Transverse colon (tissue), 4 donors: ENCODE data around the gene MDH1B. TPM values are rescaled to one million over a fixed set of nuclear protein-coding genes. Genes with fewer than 3 reads are reported as not detected.

Experiments used
- DNase-seq: peaks from one replicate; pipeline ENCODE4 v3.0.0-alpha.2; 2019
- H3K27ac ChIP-seq, 4 donors: fragments of 200-600 bp; sonication (generic); 2 replicates each; pipeline ENCODE4 v1.5.1; 2016 to 2018; ENCODE audit warnings: inconsistent platforms in 4 of 4
- H3K27me3 ChIP-seq: fragments of 200-600 bp; sonication (generic); 2 replicates; pipeline ENCODE4 v1.5.1; 2017; ENCODE audit warnings: inconsistent platforms
- H3K36me3 ChIP-seq, 4 donors: fragments of 200-600 bp; sonication (generic); 2 replicates each; pipeline ENCODE4 v1.5.1; 2017 to 2019; ENCODE audit warnings: inconsistent platforms in 4 of 4
- H3K4me1 ChIP-seq, 4 donors: fragments of 200-600 bp; sonication (generic); 2 replicates each; pipeline ENCODE4 v1.5.1; 2017 to 2020; ENCODE audit warnings: inconsistent platforms in 4 of 4
- H3K4me3 ChIP-seq, 4 donors: fragments of 200-600 bp; sonication (generic); 1 replicate in 1 of 4; 2 replicates in 3 of 4; pipeline versions ENCODE4 v1.5.1 to v1.6.1; 2017 to 2019; ENCODE audit warnings: inconsistent platforms in 4 of 4
- H3K9me3 ChIP-seq, 2 donors: fragments of 200-600 bp; sonication (generic); 2 replicates each; pipeline ENCODE4 v1.5.1; 2017 to 2019; ENCODE audit warnings: inconsistent platforms in 2 of 2
- CTCF ChIP-seq, 5 experiments: fragments of 200-600 bp in 3 of 5; fragments of 450-650 bp in 2 of 5; sonication (generic) in 3 of 5; IDR thresholded peaks; 1 replicate in 2 of 5; 2 replicates in 3 of 5; pipeline ENCODE4 v1.5.1; 2016 to 2017; ENCODE audit warnings: antibody characterized with exemption in 5 of 5, inconsistent platforms in 3 of 5, mild to moderate bottlenecking in 2 of 5, moderate library complexity in 1 of 5
- EP300 ChIP-seq: sonication (generic); formaldehyde crosslinking; IDR thresholded peaks from one replicate; pipeline ENCODE4 v1.6.1; 2017; ENCODE audit warnings: antibody characterized with exemption, low read depth
- POLR2A ChIP-seq: fragments of 450-650 bp; IDR thresholded peaks from one replicate; pipeline ENCODE4 v1.6.1; 2016; ENCODE audit warnings: antibody characterized with exemption, mild to moderate bottlenecking, moderate library complexity
- POLR2AphosphoS5 ChIP-seq, 3 donors: sonication (generic); formaldehyde crosslinking; IDR thresholded peaks; one replicate each; pipeline ENCODE4 v1.6.1; 2016; ENCODE audit warnings: antibody characterized with exemption in 3 of 3
- WGBS, 2 donors: methylation state at CpG; one replicate each; pipeline ENCODE4 v1.1.5; 2018; ENCODE audit warnings: low coverage in 1 of 2; 5-methylcytosine and 5-hydroxymethylcytosine counted together
- in situ Hi-C, 4 donors: fragments of 200-750 bp; cut with MboI; loops; one replicate each; pipeline versions ENCODE4 v1.15.0 to v1.15.1; 2017; ENCODE audit warnings: low sequenced_read_pairs in 3 of 4, low pct_ligation_motif_present in 1 of 4, low pct_unique_long_range_greater_than_20kb in 1 of 4
- intact Hi-C: fragments of 100-400 bp; cut with DNase I; formaldehyde crosslinking; loops from one replicate; pipeline ENCODE4 v1.15.1; 2023; ENCODE audit warnings: low total_unique reads
- total RNA-seq, 4 donors: library from RNA; depleted of rRNA; stranded (reverse); fragments of >200 nt; gene quantifications; one replicate each; pipeline ENCODE4 v1.1.0, GENCODE V29; 2016

MDH1B gene
- total RNA-seq, 4 donors from 2014 or later = 0.55 to 365 (median 0.79) TPM; not detected in 1

GRCh38 chr2:206799083-206799482 lies 34.0 kb upstream of the MDH1B start:
- no peak for DNase-seq
- no peaks in the 10 kb centered on the region for H3K27me3 ChIP-seq
- TF ChIP-seq POLR2AphosphoS5 (IDR thresholded peaks at IDR 0.05) (no peak), CTCF (IDR thresholded peaks at IDR 0.05) (no peak), POLR2A (no peak), EP300 (no peak)
- in situ Hi-C loops (loop anchor here (5.0 to 10.0 kb wide), 3 partner anchors 104 to 676 kb away; no protein-coding TSS in a partner anchor), intact Hi-C loops (no loop called here)
- H3K9me3 ChIP-seq = no peaks in the 10 kb centered on the region
- 80% methylated on average over 3 of the region's 3 CpGs; no CpG with 5 or more reads in 1 of the 2 donors for WGBS, 2 donors
- no peak overlapping the region for H3K4me3 ChIP-seq
- peaks cover 0 to 9% (median 5%) of the 10 kb centered on the region in 4 donors for H3K4me1 ChIP-seq
- H3K27ac ChIP-seq = no peak overlapping the region
- no peaks in the 10 kb centered on the region for H3K36me3 ChIP-seq

GRCh38 chr2:206798000-206798399 lies 32.9 kb upstream of the MDH1B start:
- intact Hi-C loops = no loop called here
- Histone ChIP-seq H3K27me3 (no peaks in the 10 kb centered on the region), H3K36me3 (no peaks in the 10 kb centered on the region), H3K4me3 (no peak overlapping the region), H3K4me1 (peaks cover 0 to 9% (median 5%) of the 10 kb centered on the region in 4 donors), H3K9me3 (no peaks in the 10 kb centered on the region), H3K27ac (no peak overlapping the region)
- WGBS, 2 donors = 72% methylated on average over 5 of the region's 5 CpGs
- in situ Hi-C loops = loop anchor here (5.0 to 10.0 kb wide), 3 partner anchors 103 to 677 kb away; no protein-coding TSS in a partner anchor
- TF ChIP-seq POLR2A (no peak), EP300 (no peak), POLR2AphosphoS5 (IDR thresholded peaks at IDR 0.05) (no peak), CTCF (IDR thresholded peaks at IDR 0.05) (no peak)
- DNase-seq = no peak

GRCh38 chr2:206797376-206797775 lies 32.2 kb upstream of the MDH1B start:
- DNase-seq = no peak
- Histone ChIP-seq H3K9me3 (no peaks in the 10 kb centered on the region), H3K4me1 (peaks cover 0 to 9% (median 5%) of the 10 kb centered on the region in 4 donors), H3K27ac (no peak overlapping the region), H3K36me3 (no peaks in the 10 kb centered on the region), H3K27me3 (no peaks in the 10 kb centered on the region), H3K4me3 (no peak overlapping the region)
- in situ Hi-C loops (loop anchor here (5.0 to 10.0 kb wide), 3 partner anchors 103 to 677 kb away; no protein-coding TSS in a partner anchor), intact Hi-C loops (no loop called here)
- TF ChIP-seq POLR2AphosphoS5 (IDR thresholded peaks at IDR 0.05) (no peak), POLR2A (no peak), EP300 (no peak), CTCF (IDR thresholded peaks at IDR 0.05) (no peak)
- WGBS, 2 donors = 66 to 69% methylated on average over 3 to 4 of the region's 4 CpGs

- no peak for DNase-seq
- Histone ChIP-seq H3K9me3 (no peaks in the 10 kb centered on the region), H3K4me1 (no peaks in the 10 kb centered on the region), H3K27ac (no peak overlapping the region), H3K27me3 (no peaks in the 10 kb centered on the region), H3K36me3 (peaks cover 0 to 40% (median 17%) of the 10 kb centered on the region in 4 donors), H3K4me3 (no peak overlapping the region)
- TF ChIP-seq EP300 = no peak
- no peak for TF ChIP-seq POLR2A
- no peak for TF ChIP-seq POLR2AphosphoS5 (IDR thresholded peaks at IDR 0.05)
- no peak for TF ChIP-seq CTCF (IDR thresholded peaks at IDR 0.05)
- WGBS, 2 donors = 90 to 91% methylated on average over 2 to 5 of the region's 5 CpGs
- intact Hi-C loops (no loop called here), in situ Hi-C loops (loop anchor here in 3 of 4 donors (10.0 kb wide), 2 partner anchors 98 to 682 kb away; no protein-coding TSS in a partner anchor)
Measured at GRCh38 chr2:206792645-206793044, 27.5 kb upstream of the MDH1B start.
